GM19240 (cell line): Measurements from ENCODE around the gene TOR1B.
A peak's percentile ranks its signal among the peaks of the same experiment; 100 is the strongest.
"Not testable (repeated sequence)": the region's sequence is repeated elsewhere in the genome, so short reads cannot be mapped to it uniquely, and the experiment has no call there.

Source experiments
- DNase-seq: peaks from one replicate; pipeline ENCODE4 v3.0.0; 2011; ENCODE audit warnings: low spot score; ENCODE audit not compliant: insufficient read length

The TOR1B gene

DNA sequence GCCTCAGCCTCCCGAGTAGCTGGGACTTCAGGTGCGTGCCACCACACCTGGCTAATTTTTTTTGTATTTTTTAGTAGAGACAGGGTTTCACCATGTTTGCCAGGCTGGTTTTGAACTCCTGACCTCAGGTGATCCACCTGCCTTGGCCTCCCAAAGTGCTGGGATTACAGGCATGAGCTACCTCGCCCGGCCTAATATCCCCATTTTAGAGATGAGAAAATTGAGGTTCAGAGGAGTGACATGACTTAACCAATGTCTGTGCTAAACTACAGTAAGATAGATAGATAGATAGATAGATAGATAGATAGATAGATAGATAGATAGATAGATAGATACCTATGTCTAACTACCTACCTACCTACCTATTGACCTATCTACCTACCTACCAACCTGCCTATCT is 26.9 kb upstream of the TOR1B start:
- DNase-seq, result not testable (repeated sequence)

- no peak for DNase-seq
These were observed 26.4 kb upstream of the TOR1B start for GRCh38 chr9:129776566-129776937.

DNA sequence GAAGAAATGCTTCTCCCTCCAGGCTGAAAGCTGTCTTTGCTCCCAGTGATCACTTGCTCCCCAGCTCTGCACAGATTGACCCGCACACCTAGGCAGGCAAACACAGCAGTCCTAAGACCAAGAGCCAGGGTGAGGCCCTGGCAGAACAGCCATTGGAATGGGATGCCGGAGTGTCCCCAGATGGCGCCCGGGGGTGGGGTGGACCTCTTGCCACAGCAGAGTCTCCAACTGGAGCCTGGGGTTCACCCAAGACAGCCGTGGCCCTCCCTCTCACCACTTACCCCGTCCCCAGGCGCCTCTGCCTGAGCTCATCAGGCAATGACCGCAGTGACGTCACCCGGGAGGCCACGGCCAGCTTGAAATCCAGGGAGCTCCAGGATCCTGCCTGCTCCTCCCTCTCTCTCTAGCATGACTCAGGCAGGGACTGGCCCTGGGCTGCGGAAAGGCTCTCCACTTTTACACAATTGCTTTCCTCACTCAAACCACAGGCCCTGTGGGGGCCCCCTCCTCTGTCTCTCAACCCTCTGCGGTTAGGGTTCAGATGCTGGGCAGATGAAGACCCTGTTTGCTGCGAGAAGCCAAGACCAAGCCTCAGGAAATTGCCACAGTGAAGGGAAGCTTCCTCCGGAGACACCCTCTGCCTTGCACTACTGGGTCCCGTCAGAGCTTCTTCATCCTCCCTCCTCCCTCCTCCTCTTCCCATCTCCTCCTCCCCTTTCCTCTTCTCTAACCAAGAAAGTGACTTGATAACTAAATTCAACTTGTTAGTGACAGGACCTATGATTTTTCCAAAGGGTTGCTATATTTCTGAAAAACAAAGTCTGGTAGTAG is 25.8 kb upstream of the TOR1B start:
- DNase-seq, result no peak

DNA sequence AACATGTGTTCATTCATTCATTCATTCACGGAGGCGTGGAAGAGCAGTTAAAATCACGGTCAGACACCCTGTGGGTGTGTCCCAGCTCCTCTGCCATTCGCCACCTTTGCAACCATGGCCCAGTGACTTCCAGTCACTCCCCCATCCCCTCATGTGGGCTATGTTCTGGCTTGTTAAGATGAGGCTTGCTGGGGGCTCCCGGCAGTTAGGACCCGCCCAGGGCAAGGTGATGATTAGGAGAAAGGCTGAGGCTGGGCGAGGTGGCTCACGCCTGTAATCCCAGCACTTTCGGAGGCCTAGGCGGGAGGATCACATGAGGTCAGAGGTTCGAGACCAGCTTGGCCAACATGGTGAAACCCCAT is 25.2 kb upstream of the TOR1B start:
- no peak for DNase-seq

GRCh38 chr9:129778469-129778868 is 24.5 kb upstream of the TOR1B start:
- DNase-seq, result no peak

GRCh38 chr9:129779560-129780190 is 23.3 kb upstream of the TOR1B start:
- no peak for DNase-seq

- DNase-seq, result no peak
These were observed 21.9 kb upstream of the TOR1B start for GRCh38 chr9:129781131-129781530.

DNA sequence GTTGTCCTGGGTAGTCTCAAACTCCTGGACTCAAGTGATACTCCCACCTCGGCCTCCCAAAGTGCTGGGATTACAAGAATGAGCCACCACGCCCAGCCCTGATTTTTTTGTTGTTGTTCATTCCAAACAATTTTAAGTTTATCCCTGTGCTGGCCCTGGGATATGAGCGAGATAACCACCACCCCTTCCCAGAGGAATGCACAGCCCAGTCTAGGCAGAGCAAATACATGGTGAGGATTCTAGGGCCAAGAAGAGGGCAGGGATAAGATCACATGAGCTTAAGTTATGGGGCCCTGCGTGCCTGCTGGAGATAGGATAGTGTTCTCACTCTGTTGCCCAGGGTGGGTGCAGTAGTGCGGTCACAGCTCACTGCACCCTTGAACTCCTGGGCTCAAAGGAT is 21.0 kb upstream of the TOR1B start:
- no peak for DNase-seq

DNA sequence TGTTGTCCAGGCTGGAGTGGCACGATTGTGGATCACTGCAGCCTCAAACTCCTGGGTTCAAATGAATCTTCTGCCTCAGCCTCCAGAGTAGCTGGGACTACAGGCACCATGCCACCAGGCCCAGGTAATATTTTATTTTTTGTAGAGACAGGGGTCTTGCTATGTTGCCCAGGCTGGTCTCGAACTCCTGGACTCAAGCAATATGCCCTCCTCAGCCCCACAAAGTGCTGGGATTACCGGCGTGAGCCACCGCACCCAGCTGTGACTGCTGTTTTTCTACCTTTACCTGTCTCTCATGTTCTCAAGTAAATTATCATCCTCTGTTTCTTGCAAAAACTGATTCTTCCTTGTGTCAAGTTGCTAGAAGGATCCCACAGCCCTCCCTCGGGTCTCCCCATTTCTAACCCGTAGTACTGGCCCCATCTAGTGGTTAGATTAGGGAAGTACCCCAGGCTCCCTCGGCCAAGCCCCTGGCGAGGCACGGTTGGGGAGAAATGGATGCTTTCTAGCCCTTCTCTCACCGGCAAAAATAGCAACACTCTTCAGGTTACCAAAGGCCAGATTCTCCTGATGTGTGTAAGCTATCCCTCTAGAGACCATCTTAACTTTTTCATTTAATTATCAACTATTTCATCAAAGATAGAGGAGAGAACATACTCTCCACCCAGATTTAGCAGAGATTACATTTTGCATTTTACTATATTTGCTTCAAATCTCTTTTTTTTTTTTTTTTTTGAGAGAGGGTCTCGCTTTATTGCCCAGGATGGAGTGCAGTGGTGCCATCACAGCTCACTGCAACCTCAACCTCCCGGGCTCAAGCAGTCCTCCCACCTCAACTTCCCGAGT is 19.2 kb upstream of the TOR1B start:
- DNase-seq, result peak; percentile 86

- DNase-seq, result not testable (repeated sequence)
These were observed 18.0 kb upstream of the TOR1B start for GRCh38 chr9:129784970-129785369.

DNA sequence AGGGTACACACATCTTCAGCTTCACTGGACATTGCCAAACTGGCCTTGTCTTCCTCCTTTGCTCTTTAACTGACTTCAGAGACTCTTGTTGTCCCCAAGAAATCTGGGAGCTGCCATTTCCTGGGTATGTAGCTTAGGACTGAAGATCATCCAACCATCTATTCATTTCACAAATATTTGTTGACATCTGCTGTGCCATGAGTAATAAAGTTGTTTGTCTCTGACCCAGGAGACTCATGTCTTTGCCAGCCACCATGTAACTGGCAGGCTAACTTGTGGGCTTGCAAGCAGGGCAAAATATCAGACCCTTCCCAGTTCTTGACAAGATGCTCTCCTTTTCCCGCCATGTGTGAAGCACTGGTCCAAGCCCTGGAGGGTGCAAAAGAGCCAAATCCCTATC is 17.1 kb upstream of the TOR1B start:
- DNase-seq, result no peak

- DNase-seq, result no peak
These were observed 16.5 kb upstream of the TOR1B start for GRCh38 chr9:129786481-129786880.

DNA sequence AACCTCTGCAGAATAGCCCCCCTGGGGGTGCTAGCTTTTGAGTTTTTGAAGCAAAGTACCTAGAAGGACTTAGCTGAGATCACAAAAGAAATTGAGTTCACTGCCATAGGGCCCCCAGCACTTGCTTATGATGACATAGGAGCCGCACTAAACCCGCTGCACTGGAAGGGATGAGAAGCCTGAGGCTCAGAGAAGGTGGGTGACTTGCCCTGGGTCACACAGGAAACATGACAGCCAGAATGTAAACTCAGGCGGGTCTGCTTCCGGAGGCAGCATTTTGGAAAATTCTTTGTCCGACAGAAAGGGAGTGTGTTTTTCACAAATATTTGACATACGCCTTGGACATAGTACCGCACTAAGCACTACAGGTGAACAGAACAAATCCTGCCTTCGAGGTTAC is 8.4 kb upstream of the TOR1B start:
- no peak for DNase-seq

DNA sequence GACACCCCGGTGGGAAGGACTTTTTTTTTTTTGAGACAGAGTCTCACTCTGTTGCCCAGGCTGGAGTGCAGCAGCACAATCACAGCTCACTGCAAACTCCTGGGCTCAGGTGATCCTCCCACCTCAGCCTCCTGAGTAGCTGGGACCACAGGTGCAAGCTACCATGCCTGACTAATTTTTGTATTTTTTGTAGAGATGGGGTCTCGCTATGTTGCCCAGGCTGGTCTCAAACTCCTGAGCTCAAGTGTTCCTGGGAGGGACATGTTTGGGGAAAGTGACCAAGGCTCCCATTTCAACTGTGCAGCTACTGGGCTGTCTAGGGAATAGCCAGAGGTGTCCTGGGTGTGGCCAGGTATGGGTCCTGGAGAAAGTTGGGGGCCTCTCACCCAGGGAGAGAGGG is 7.0 kb upstream of the TOR1B start:
- not testable (repeated sequence) for DNase-seq

GRCh38 chr9:129798973-129799372 is 4.0 kb upstream of the TOR1B start:
- DNase-seq, result no peak

DNA sequence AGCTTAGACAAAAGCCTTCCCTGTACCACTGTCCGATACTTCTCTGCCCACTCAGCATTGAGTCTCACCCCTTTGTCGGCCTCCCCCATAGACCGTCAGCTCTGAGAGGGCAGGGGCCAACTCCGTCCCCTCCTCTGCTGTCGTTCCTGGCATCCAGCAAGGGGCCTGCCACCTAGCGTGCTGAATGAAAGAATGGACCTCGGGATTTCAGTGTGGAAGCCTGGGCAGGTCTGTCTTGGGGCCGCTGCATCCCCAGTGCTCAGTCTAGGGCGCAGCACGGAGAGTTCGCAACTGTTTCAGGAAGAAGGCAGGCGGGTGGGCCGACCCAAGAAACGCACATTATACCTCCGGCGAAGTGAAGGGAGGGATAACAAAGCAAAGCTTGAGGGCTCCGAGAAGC is 1.5 kb upstream of the TOR1B start:
- no peak for DNase-seq

DNA sequence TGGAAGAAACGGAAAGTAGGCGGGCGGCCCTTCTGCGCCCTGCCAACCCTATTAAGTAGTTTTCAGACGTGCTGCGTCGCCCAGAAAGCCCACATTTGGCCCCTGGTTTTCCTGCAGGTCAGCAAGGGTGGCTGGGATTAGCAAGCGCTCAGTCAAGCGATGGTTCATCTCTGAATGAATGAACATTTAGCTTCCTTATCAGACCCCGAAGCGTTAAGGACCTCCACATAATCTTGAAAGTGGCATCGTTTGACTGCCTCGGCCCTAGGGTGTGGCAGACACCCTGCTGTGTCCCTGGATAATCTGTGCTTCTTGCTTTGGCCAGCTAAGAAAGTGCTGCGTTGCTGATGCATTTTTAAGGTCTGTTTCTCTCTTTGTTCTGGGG is 684 bp downstream of the TOR1B start:
- no peak for DNase-seq

GRCh38 chr9:129806061-129806460 is 3.1 kb downstream of the TOR1B start:
- DNase-seq, result no peak

DNA sequence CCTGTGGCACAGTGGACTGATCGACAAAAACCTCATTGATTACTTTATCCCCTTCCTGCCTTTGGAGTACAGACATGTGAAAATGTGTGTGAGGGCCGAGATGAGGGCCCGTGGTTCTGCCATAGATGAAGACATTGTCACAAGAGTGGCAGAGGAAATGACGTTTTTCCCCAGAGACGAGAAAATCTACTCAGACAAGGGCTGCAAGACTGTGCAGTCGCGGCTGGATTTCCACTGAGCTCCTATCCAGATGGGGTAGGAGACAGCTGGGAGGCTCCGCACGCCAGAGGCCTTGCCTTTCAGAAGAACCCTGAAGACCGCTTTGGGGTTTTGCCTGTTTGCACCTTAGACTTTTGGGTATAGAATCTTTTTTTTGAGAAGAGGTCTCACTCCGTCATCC is 6.4 kb downstream of the TOR1B start:
- no peak for DNase-seq

DNA sequence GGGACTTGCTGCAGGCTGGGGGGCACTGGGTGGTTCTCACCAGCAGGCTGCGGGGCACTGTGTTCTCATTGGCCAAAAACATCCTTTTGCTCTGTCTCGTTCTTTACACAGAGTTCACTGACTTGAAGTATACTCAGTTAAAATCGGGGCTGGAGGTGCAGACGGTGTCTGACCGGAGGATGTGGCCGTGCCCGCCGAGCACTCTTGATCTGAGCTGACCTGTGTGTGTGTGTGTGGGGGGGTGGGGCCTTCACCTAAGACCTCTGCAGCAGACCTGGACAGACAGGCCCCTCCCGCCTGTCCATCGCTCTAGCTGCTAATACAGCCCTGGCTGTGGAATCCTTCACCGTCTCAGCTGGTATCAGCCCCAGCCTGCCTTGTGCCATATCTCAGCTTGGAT is 7.1 kb downstream of the TOR1B start:
- no peak for DNase-seq

DNA sequence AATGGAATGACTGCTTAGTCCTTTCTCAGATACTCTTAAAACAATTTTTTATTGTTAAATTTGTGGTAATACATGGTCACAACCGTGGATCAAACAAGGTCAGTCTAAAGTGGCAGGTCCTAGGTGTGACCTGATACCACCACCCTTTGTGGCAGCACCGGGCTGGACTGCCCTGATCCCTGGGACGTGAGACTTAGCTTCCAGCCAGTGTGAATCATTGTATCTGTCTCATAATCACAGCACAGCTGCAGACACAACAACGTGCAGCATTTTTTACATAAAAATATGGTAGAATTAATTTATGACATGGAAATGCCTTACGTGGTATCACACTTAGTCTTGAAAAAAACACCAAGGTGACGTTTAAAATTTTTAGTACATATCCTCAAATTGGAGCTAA is 7.8 kb downstream of the TOR1B start:
- DNase-seq, result no peak

DNA sequence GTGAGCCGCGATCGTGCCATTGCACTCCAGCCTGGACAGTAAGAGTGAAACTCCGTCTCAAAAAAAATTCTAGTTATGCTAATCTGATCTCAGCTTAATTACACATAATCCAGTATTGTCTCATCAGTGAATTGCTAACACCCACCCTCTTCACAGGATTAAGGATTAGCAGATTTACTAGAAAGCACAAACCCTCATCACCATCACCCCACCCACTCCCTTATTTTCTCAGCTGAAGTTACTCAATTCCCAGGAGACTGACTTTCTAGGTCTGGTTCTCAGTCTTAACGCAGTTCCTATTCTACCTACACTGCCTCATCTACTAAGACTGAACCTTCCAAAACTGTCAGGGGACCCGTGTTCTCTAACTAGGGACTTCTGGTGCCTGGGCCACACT is 9.0 kb downstream of the TOR1B start:
- no peak for DNase-seq
